Measurements from ENCODE around the gene CTNNA2.
A peak's percentile ranks its signal among the peaks of the same experiment; 100 is the strongest.

Gene CTNNA2

DNA sequence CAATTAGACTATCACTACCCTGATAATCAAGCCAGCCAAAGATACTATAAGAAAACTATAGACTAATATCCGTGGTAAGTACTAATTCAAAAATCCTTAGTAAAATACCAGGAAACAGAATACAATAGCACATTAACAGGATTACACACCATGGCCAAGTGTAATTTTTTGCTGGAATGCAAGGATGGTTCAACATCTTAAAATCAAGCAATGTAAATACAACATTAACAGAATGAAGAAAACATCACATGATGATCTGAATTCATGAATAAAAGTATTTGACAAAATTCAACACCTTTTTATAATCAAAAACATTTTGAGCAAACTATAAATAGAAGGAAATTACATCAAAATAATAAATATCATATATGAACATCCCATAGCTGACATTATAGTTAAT, 1142.4 kb downstream of the CTNNA2 start:
- H3K4me3 ChIP-seq (ENCODE audit: low read depth, low read length) = no peak overlapping the region
- TF ChIP-seq, protein P1, sequence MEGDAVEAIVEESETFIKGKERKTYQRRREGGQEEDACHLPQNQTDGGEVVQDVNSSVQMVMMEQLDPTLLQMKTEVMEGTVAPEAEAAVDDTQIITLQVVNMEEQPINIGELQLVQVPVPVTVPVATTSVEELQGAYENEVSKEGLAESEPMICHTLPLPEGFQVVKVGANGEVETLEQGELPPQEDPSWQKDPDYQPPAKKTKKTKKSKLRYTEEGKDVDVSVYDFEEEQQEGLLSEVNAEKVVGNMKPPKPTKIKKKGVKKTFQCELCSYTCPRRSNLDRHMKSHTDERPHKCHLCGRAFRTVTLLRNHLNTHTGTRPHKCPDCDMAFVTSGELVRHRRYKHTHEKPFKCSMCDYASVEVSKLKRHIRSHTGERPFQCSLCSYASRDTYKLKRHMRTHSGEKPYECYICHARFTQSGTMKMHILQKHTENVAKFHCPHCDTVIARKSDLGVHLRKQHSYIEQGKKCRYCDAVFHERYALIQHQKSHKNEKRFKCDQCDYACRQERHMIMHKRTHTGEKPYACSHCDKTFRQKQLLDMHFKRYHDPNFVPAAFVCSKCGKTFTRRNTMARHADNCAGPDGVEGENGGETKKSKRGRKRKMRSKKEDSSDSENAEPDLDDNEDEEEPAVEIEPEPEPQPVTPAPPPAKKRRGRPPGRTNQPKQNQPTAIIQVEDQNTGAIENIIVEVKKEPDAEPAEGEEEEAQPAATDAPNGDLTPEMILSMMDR (IDR thresholded peaks at IDR 0.05; ENCODE audit: insufficient read depth, low read depth, low read length, missing control alignments) = no peak
- no peak for DNase-seq (ENCODE audit: low read depth)

DNA sequence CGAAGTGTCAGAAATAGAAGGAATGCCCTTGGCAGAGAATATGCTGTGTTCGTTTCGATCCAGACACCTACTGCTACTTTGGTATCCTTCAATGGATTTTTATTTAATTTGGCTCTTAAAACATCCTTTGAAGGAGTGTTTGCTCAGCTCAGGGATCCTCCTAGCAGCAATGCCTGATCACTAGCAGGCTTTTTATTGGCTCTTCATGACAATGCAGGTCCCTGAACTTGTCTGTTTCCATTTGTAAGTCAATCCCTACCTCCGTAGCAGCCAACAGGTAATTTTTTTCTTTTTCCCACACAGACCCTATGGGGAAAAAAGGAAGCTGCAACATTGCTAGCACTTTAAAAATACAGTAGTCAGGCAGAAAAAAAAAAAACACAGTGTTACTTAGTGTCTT, 1157.9 kb downstream of the CTNNA2 start:
- no peak overlapping the region for H3K4me3 ChIP-seq (ENCODE audit: low read depth, low read length)
- TF ChIP-seq, protein P1 (IDR thresholded peaks at IDR 0.05; ENCODE audit: insufficient read depth, low read depth, low read length, missing control alignments) = no peak
- no peak for DNase-seq (ENCODE audit: low read depth)

DNA sequence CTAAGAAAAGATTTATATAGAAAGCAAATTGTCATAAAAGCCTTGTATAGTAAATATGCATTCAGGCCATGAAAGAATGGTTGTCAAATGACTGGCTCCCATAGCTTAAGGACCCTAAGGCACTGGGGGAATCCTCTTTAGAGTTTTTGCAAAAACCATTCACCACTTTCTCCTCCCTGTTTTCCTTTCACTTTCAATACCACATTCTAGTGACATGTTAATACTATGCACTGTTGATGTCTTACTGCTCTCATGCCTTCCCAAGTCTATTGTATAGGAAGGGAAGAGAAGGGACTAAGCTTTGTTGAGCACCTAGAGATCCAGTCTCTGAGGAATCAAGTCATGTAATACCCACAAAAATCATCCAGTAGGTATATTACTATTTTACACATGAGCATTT, 1174.7 kb downstream of the CTNNA2 start:
- TF ChIP-seq, protein P1 (IDR thresholded peaks at IDR 0.05; ENCODE audit: insufficient read depth, low read depth, low read length, missing control alignments) = no peak

DNA sequence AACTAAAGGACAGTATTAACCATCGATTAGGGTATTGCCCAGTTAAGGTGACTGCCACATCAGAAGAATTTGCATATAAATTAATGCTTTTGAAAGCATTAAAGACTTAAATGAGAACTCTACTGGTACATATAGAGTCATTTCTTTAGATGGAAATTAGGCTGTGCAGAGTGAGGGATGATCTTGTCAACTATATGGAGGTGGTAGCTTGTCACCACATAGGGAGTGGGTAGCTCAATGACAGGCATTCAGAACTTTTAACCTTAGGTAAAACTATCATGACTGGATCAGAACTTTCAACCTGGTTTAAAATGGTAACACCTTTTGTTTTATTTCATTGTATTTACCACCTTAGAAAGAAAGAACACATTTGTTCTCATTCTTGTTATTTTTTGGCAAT, 1176.3 kb downstream of the CTNNA2 start:
- TF ChIP-seq, protein P1 (IDR thresholded peaks at IDR 0.05; ENCODE audit: insufficient read depth, low read depth, low read length, missing control alignments) = no peak
- DNase-seq (ENCODE audit: low read depth) = no peak
- H3K4me3 ChIP-seq (ENCODE audit: low read depth, low read length) = no peak overlapping the region

More for the DNA sequence above, 1174.7 kb downstream of the CTNNA2 start:
- DNase-seq (ENCODE audit: low read depth) = peak; percentile 17
- no peak overlapping the region for H3K4me3 ChIP-seq (ENCODE audit: low read depth, low read length)
